DND-41 (cell line): ENCODE data around the gene DEFB129.

ENCODE experiments used
- ATAC-seq: fragments of 200-7000 bp; cut with Tn5 transposase; 3 replicates; pipeline ENCODE4 v1.9.1; 2021; ENCODE audit warnings: low read depth; ENCODE audit not compliant: insufficient read depth
- DNase-seq: peaks from one replicate; pipeline ENCODE4 v3.0.0-alpha.2; 2020
- H2AFZ ChIP-seq: 2 replicates; pipeline ENCODE4 v1.6.0; 2012; ENCODE audit warnings: low read depth, low read length
- H3K27ac ChIP-seq: 2 replicates; pipeline ENCODE4 v1.5.1; 2012; ENCODE audit warnings: low read length, inconsistent platforms
- H3K27me3 ChIP-seq: fragments of 200-600 bp; sonication (generic); 2 replicates; pipeline ENCODE4 v1.6.0; 2012; ENCODE audit warnings: low read length, mild to moderate bottlenecking, inconsistent platforms; ENCODE audit not compliant: insufficient read depth, poor library complexity
- H3K36me3 ChIP-seq: 2 replicates; pipeline ENCODE4 v1.5.1; 2012; ENCODE audit warnings: low read length, inconsistent platforms; ENCODE audit not compliant: insufficient read depth
- H3K4me1 ChIP-seq: 2 replicates; pipeline ENCODE4 v1.5.1; 2012; ENCODE audit warnings: mild to moderate bottlenecking, low read length; ENCODE audit not compliant: insufficient read depth
- H3K4me2 ChIP-seq: 2 replicates; pipeline ENCODE4 v1.6.0; 2012; ENCODE audit warnings: mild to moderate bottlenecking, moderate library complexity, low read length, inconsistent platforms; ENCODE audit not compliant: insufficient read depth
- H3K4me3 ChIP-seq, 2 experiments: fragments of 200-600 bp in 1 of 2; shearing (Covaris generic) in 1 of 2; 2 replicates each; pipeline ENCODE4 v1.5.1; 2012 to 2016; ENCODE audit warnings: inconsistent platforms in 2 of 2, low read length in 2 of 2, mild to moderate bottlenecking in 2 of 2, low read depth in 1 of 2, moderate library complexity in 1 of 2
- H3K79me2 ChIP-seq: 2 replicates; pipeline ENCODE4 v1.6.0; 2012; ENCODE audit warnings: low read length, inconsistent platforms; ENCODE audit not compliant: insufficient read depth
- H3K9ac ChIP-seq: 2 replicates; pipeline ENCODE4 v1.6.0; 2012; ENCODE audit warnings: low read depth, mild to moderate bottlenecking, inconsistent platforms, low read length, moderate library complexity
- H3K9me3 ChIP-seq: 2 replicates; pipeline ENCODE4 v1.5.1; 2012; ENCODE audit warnings: low read length, moderate library complexity, mild to moderate bottlenecking, inconsistent platforms; ENCODE audit not compliant: insufficient read depth, severe bottlenecking
- H4K20me1 ChIP-seq: 2 replicates; pipeline ENCODE4 v1.6.0; 2012; ENCODE audit warnings: low read length; ENCODE audit not compliant: insufficient read depth
- EZH2 ChIP-seq: IDR thresholded peaks from 3 replicates; pipeline ENCODE4 v1.6.1; 2012; ENCODE audit warnings: borderline replicate concordance, low read depth, mild to moderate bottlenecking, moderate library complexity, low read length, inconsistent platforms; ENCODE audit not compliant: severe bottlenecking
- TF ChIP-seq, protein P1 (sequence below): IDR thresholded peaks from 2 replicates; pipeline ENCODE4 v1.5.1; 2012; ENCODE audit warnings: borderline replicate concordance, low read length, moderate library complexity, mild to moderate bottlenecking; ENCODE audit not compliant: poor library complexity, severe bottlenecking; ENCODE audit errors: extremely low read depth

Gene DEFB129, protein sequence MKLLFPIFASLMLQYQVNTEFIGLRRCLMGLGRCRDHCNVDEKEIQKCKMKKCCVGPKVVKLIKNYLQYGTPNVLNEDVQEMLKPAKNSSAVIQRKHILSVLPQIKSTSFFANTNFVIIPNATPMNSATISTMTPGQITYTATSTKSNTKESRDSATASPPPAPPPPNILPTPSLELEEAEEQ

DNA sequence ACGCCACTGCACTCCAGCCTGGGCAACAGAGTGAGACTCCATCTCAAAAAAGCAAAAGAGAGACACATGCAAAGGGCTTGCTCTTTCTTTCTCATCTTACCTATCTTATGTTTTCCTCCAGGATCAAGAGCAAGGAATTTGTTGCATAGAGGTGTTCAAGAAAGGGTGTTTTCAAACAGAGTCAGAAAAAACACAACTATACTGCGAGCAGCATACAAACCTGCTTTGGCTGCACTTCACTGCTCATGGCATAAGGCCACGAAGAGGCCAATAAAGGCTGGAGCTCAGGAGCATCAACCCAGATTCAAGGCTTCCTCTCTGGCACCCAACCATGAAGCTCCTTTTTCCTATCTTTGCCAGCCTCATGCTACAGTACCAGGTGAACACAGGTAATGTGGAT, at the start of gene DEFB129:
TSS of gene DEFB129 (plus strand) at position 301 of the 400 bp plus-strand sequence. CDS start at position 332, 31 bp downstream.
- Histone ChIP-seq H3K79me2 (no peaks in the 10 kb centered on the region), H2AFZ (no peak within 1 kb of the TSS), H3K4me1 (no peaks in the 10 kb centered on the region), H3K36me3 (no peaks in the 10 kb centered on the region), H3K4me2 (no peak within 1 kb of the TSS), H4K20me1 (no peaks in the 10 kb centered on the region), H3K27ac (no peak within 1 kb of the TSS), H3K27me3 (peaks cover 9% of the 10 kb centered on the region), H3K9me3 (no peaks in the 10 kb centered on the region), H3K4me3 (no peak within 1 kb of the TSS), H3K9ac (no peak within 1 kb of the TSS)
- DNase-seq (no peak), ATAC-seq (no peak)
- TF ChIP-seq EZH2: no peak
- TF ChIP-seq, protein P1, sequence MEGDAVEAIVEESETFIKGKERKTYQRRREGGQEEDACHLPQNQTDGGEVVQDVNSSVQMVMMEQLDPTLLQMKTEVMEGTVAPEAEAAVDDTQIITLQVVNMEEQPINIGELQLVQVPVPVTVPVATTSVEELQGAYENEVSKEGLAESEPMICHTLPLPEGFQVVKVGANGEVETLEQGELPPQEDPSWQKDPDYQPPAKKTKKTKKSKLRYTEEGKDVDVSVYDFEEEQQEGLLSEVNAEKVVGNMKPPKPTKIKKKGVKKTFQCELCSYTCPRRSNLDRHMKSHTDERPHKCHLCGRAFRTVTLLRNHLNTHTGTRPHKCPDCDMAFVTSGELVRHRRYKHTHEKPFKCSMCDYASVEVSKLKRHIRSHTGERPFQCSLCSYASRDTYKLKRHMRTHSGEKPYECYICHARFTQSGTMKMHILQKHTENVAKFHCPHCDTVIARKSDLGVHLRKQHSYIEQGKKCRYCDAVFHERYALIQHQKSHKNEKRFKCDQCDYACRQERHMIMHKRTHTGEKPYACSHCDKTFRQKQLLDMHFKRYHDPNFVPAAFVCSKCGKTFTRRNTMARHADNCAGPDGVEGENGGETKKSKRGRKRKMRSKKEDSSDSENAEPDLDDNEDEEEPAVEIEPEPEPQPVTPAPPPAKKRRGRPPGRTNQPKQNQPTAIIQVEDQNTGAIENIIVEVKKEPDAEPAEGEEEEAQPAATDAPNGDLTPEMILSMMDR: no peak

DNA sequence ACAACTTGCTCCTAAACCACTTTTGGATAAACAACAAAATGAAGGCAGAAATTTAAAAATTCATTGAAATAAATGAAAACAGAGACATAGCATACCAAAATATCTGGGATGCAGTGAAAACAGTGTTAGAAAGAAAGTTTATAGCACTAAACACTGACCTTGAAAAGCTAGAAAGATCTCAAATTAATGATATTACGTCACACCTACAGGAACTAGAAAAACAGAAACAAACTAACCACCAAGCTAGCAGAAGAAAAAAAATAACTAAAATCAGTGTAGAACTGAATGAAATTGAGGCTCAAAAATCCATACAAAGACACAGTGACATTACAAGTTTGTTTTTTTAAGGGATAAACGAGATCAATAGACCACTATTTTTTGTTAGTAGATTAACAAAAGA, 42.8 kb upstream of the DEFB129 start:
- DNase-seq (no peak), ATAC-seq (no peak)
- H3K9ac ChIP-seq: no peak overlapping the region
- H3K4me1 ChIP-seq: no peaks in the 10 kb centered on the region
- no peak overlapping the region for H3K27ac ChIP-seq
- TF ChIP-seq, protein P1: no peak
- no peak for TF ChIP-seq EZH2
- H3K36me3 ChIP-seq: no peaks in the 10 kb centered on the region
- no peaks in the 10 kb centered on the region for H3K79me2 ChIP-seq
- H3K4me2 ChIP-seq: no peak overlapping the region
- H3K9me3 ChIP-seq: peaks cover 3% of the 10 kb centered on the region
- no peaks in the 10 kb centered on the region for H4K20me1 ChIP-seq
- peaks cover 11% of the 10 kb centered on the region for H3K27me3 ChIP-seq
- H2AFZ ChIP-seq: no peak overlapping the region
- H3K4me3 ChIP-seq: no peak overlapping the region

DNA sequence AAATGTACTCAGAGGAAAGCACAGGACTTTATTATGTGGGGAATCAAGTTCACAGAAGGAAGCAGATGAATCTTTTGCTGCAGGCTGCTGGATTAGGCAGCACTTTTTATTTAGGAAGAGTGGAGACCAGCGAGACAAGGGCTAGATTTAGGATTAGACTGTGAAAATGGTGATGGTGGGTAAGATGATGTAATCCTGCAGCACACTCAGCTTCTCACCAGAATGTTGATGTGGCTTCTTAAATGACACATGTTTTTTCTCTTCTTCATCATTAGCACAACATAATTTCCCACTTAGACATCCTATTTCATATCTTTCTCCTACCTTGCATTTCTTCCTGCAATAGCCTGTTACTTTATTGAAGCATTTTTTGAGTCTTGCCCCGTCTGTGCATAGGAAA, 39.3 kb upstream of the DEFB129 start:
- TF ChIP-seq EZH2: no peak
- TF ChIP-seq, protein P1: no peak
- H4K20me1 ChIP-seq: no peaks in the 10 kb centered on the region
- H3K9me3 ChIP-seq: peaks cover 9% of the 10 kb centered on the region
- no peak overlapping the region for H3K27ac ChIP-seq
- peaks cover 7% of the 10 kb centered on the region for H3K27me3 ChIP-seq
- no peaks in the 10 kb centered on the region for H3K4me1 ChIP-seq
- no peak overlapping the region for H3K9ac ChIP-seq
- H3K79me2 ChIP-seq: no peaks in the 10 kb centered on the region
- H3K36me3 ChIP-seq: no peaks in the 10 kb centered on the region
- H3K4me2 ChIP-seq: no peak overlapping the region
- H2AFZ ChIP-seq: no peak overlapping the region
- H3K4me3 ChIP-seq: no peak overlapping the region
- ATAC-seq (no peak), DNase-seq (no peak)
